Suprapubic skin (tissue), 4 donors: ENCODE results near the gene ERI3.

ENCODE experiments used
- EP300 ChIP-seq: sonication (generic); formaldehyde crosslinking; IDR thresholded peaks from one replicate; pipeline ENCODE4 v1.6.1; 2017; ENCODE audit warnings: antibody characterized with exemption
- POLR2A ChIP-seq, 2 donors: fragments of 450-650 bp; IDR thresholded peaks; one replicate each; pipeline ENCODE4 v1.6.1; 2017; ENCODE audit warnings: antibody characterized with exemption in 2 of 2, mild to moderate bottlenecking in 2 of 2, moderate library complexity in 2 of 2
- POLR2AphosphoS5 ChIP-seq, 3 donors: sonication (generic); formaldehyde crosslinking; IDR thresholded peaks; one replicate each; pipeline ENCODE4 v1.6.1; 2017; ENCODE audit warnings: antibody characterized with exemption in 3 of 3
- TF ChIP-seq, protein P1 (sequence below), 2 donors: fragments of 200-600 bp in 1 of 2; fragments of 450-650 bp in 1 of 2; sonication (generic) in 1 of 2; IDR thresholded peaks; one replicate each; pipeline ENCODE4 v1.5.1; 2016 to 2019; ENCODE audit warnings: antibody characterized with exemption in 2 of 2, mild to moderate bottlenecking in 1 of 2, moderate library complexity in 1 of 2

- TF ChIP-seq, protein P1, sequence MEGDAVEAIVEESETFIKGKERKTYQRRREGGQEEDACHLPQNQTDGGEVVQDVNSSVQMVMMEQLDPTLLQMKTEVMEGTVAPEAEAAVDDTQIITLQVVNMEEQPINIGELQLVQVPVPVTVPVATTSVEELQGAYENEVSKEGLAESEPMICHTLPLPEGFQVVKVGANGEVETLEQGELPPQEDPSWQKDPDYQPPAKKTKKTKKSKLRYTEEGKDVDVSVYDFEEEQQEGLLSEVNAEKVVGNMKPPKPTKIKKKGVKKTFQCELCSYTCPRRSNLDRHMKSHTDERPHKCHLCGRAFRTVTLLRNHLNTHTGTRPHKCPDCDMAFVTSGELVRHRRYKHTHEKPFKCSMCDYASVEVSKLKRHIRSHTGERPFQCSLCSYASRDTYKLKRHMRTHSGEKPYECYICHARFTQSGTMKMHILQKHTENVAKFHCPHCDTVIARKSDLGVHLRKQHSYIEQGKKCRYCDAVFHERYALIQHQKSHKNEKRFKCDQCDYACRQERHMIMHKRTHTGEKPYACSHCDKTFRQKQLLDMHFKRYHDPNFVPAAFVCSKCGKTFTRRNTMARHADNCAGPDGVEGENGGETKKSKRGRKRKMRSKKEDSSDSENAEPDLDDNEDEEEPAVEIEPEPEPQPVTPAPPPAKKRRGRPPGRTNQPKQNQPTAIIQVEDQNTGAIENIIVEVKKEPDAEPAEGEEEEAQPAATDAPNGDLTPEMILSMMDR (IDR thresholded peaks at IDR 0.05) = no peak
- TF ChIP-seq POLR2AphosphoS5 (IDR thresholded peaks at IDR 0.05) = no peak
- TF ChIP-seq POLR2A (IDR thresholded peaks at IDR 0.05) = no peak
- no peak for TF ChIP-seq EP300
Measured at GRCh38 chr1:44297695-44298400, 57.2 kb downstream of the ERI3 start.
